Stomach (tissue), 4 donors: Measurements from ENCODE around the gene RTL10.

Experiments
- POLR2A ChIP-seq, 4 donors: fragments of 450-650 bp; IDR thresholded peaks; one replicate each; pipeline ENCODE4 v1.6.1; 2016; ENCODE audit warnings: antibody characterized with exemption in 4 of 4, control low read depth in 2 of 4, mild to moderate bottlenecking in 1 of 4, moderate library complexity in 1 of 4
- POLR2AphosphoS5 ChIP-seq, 3 donors: sonication (generic); formaldehyde crosslinking; IDR thresholded peaks; one replicate each; pipeline ENCODE4 v1.6.1; 2016; ENCODE audit warnings: antibody characterized with exemption in 3 of 3
- TF ChIP-seq, protein P1 (sequence below), 7 experiments: fragments of 450-650 bp in 4 of 7; fragments of 200-600 bp in 3 of 7; sonication (generic) in 3 of 7; IDR thresholded peaks; one replicate each; pipeline ENCODE4 v1.5.1; 2016 to 2019; ENCODE audit warnings: antibody characterized with exemption in 7 of 7, control low read depth in 2 of 7, mild to moderate bottlenecking in 1 of 7

DNA sequence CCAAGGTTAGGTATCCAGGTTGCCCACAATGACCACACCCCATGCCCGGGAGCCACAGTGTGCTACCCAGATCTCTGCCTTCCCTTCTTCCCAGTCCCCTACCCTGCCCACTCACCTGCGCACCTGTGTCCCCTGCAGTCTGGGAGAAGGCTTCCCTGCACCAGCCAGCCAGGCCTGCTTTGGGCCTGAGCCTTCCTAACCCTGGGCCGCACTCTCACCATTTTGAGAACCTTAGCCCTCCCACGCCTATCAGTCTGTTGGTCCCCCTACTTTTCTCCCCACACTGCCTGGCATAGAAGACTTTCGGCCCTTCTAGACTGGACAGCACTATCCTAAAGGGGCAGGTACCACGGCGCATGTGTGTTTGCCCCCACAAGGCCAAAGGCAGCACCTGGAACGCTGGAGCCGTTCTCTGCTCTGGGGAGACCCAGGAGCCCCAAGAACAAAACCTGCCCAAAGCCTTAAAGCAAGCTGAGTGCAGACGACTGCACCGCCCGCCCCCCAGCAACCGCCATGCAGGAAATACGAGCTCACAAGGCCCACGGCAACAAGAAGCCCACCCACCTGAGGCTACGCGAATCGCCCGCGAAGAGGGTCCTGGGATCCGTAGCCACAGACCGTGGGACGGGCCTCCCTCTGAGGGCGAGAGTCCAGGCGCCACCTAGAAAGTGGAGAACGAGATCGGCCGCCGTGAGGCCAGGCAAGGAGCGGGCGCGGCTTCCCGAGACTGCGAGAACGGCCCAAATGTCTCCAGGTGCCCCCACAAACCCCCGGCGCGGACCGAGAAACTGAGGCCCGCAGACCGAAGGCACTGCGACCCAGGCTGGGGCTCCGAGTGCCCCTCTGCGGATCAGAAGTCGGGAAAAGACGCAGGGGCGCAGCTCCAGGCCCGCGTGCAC is 546 bp downstream of the RTL10 start:
- TF ChIP-seq, protein P1, sequence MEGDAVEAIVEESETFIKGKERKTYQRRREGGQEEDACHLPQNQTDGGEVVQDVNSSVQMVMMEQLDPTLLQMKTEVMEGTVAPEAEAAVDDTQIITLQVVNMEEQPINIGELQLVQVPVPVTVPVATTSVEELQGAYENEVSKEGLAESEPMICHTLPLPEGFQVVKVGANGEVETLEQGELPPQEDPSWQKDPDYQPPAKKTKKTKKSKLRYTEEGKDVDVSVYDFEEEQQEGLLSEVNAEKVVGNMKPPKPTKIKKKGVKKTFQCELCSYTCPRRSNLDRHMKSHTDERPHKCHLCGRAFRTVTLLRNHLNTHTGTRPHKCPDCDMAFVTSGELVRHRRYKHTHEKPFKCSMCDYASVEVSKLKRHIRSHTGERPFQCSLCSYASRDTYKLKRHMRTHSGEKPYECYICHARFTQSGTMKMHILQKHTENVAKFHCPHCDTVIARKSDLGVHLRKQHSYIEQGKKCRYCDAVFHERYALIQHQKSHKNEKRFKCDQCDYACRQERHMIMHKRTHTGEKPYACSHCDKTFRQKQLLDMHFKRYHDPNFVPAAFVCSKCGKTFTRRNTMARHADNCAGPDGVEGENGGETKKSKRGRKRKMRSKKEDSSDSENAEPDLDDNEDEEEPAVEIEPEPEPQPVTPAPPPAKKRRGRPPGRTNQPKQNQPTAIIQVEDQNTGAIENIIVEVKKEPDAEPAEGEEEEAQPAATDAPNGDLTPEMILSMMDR (IDR thresholded peaks at IDR 0.05) = no peak
- TF ChIP-seq POLR2A (IDR thresholded peaks at IDR 0.05) = no peak
- TF ChIP-seq POLR2AphosphoS5 (IDR thresholded peaks at IDR 0.05) = no peak
